GF-D8 (cell line): ENCODE results near the gene ADAMTS16.

Experiments used
- DNase-seq: peaks from one replicate; lab custom pipeline; 2025; lab: John Stamatoyannopoulos, UW

ADAMTS16 gene

GRCh38 chr5:5141625-5142525, 1.7 kb downstream of the ADAMTS16 start:
- no peak for DNase-seq

GRCh38 chr5:5144441-5144840, 4.3 kb downstream of the ADAMTS16 start:
- DNase-seq, result no peak

GRCh38 chr5:5145651-5146529, 5.8 kb downstream of the ADAMTS16 start:
- DNase-seq, result no peak

GRCh38 chr5:5146530-5147160, 6.5 kb downstream of the ADAMTS16 start:
- no peak for DNase-seq

GRCh38 chr5:5149154-5149553, 9.0 kb downstream of the ADAMTS16 start:
- no peak for DNase-seq

- DNase-seq, result no peak
Observed at GRCh38 chr5:5150667-5151066, 10.5 kb downstream of the ADAMTS16 start.

GRCh38 chr5:5154733-5155132, 14.6 kb downstream of the ADAMTS16 start:
- no peak for DNase-seq

- DNase-seq, result no peak
Observed at GRCh38 chr5:5155617-5156016, 15.5 kb downstream of the ADAMTS16 start.

- DNase-seq, result no peak
Observed at GRCh38 chr5:5156471-5157082, 16.4 kb downstream of the ADAMTS16 start.

GRCh38 chr5:5158472-5158895, 18.4 kb downstream of the ADAMTS16 start:
- no peak for DNase-seq

- DNase-seq, result no peak
Observed at GRCh38 chr5:5159282-5160103, 19.4 kb downstream of the ADAMTS16 start.

GRCh38 chr5:5164163-5164562, 24.0 kb downstream of the ADAMTS16 start:
- no peak for DNase-seq

- no peak for DNase-seq
Observed at GRCh38 chr5:5165541-5166002, 25.4 kb downstream of the ADAMTS16 start.

GRCh38 chr5:5169466-5169865, 29.3 kb downstream of the ADAMTS16 start:
- DNase-seq, result no peak

- DNase-seq, result no peak
Observed at GRCh38 chr5:5178136-5178535, 38.0 kb downstream of the ADAMTS16 start.

- DNase-seq, result no peak
Observed at GRCh38 chr5:5178580-5178979, 38.5 kb downstream of the ADAMTS16 start.

- DNase-seq, result no peak
Observed at GRCh38 chr5:5179079-5179478, 38.9 kb downstream of the ADAMTS16 start.

GRCh38 chr5:5179597-5179996, 39.5 kb downstream of the ADAMTS16 start:
- no peak for DNase-seq

GRCh38 chr5:5181650-5182324, 41.7 kb downstream of the ADAMTS16 start:
- DNase-seq, result no peak

- no peak for DNase-seq
Observed at GRCh38 chr5:5182508-5183188, 42.5 kb downstream of the ADAMTS16 start.
